Measurements from ENCODE around the gene PTPRN2. TPM values are rescaled to one million over a fixed set of nuclear protein-coding genes. Genes with fewer than 3 reads are reported as not detected.

The PTPRN2 gene
- total and polyA plus RNA-seq, 2 of the 13 experiments (the other 11 are each of a cell fraction or from before 2014, with no cell fraction given), result 2.5 to 24.2 TPM

- Histone ChIP-seq H3K36me3 (replicated peaks in 1 of 2; ENCODE audit: control insufficient read depth in 1 of 2, insufficient read depth in 2 of 2, low read length in 2 of 2) (no peaks in the 10 kb centered on the region), H3K4me3 (replicated peaks in 1 of 3; ENCODE audit: insufficient read depth in 1 of 3, low read depth in 2 of 3, low read length in 3 of 3) (no peak overlapping the region), H3K4me2 (ENCODE audit: low read depth, low read length) (no peak overlapping the region), H3K27me3 (ENCODE audit: control insufficient read depth in 1 of 2, insufficient read depth in 2 of 2, low read length in 2 of 2) (no peaks in the 10 kb centered on the region), H3K9ac (ENCODE audit: insufficient read depth, low read depth, low read length) (no peak overlapping the region), H2AFZ (ENCODE audit: low read length) (no peak overlapping the region), H3K4me1 (ENCODE audit: insufficient read depth, low read length) (no peaks in the 10 kb centered on the region), H3K79me2 (ENCODE audit: insufficient read depth, low read length) (no peaks in the 10 kb centered on the region), H3K9me3 (ENCODE audit: low read length) (no peaks in the 10 kb centered on the region), H4K20me1 (ENCODE audit: insufficient read depth, low read length) (0 out of 2 replicates have a peak, but pooled peaks cover 3% of the 10 kb centered on the region), H3K27ac (ENCODE audit: extremely low read length, insufficient read depth, low read length) (no peak overlapping the region)
- in situ Hi-C loops (cut with HindIII; ENCODE audit: extremely low pct_ligation_motif_present, low pct_unique_long_range_greater_than_20kb) (no loop called here), intact Hi-C loops (cut with micrococcal nuclease; ENCODE audit: unreplicated experiment) (no loop called here)
- TF ChIP-seq ZMYM4 (CRISPR knock-in tag; IDR thresholded peaks at IDR 0.05) (no peak), ZNF484 (CRISPR knock-in tag; IDR thresholded peaks at IDR 0.05; ENCODE audit: borderline replicate concordance, low read depth) (no peak), ZNF335 (CRISPR knock-in tag; IDR thresholded peaks at IDR 0.05) (no peak), ZNF138 (CRISPR knock-in tag; IDR thresholded peaks at IDR 0.05; ENCODE audit: low read depth) (no peak), KLF9 (CRISPR knock-in tag; IDR thresholded peaks at IDR 0.05; ENCODE audit: low read depth) (no peak), SRY (CRISPR knock-in tag; IDR thresholded peaks at IDR 0.05) (no peak), CREB1 (IDR thresholded peaks at IDR 0.05) (no peak), CREB1 (CRISPR knock-in tag; IDR thresholded peaks at IDR 0.05) (no peak), ETS1 (CRISPR knock-in tag; IDR thresholded peaks at IDR 0.05) (no peak), AKAP8 (CRISPR knock-in tag; IDR thresholded peaks at IDR 0.05) (no peak), ZNF784 (CRISPR knock-in tag; IDR thresholded peaks at IDR 0.05; ENCODE audit: borderline replicate concordance) (no peak)
- ChIA-PET POLR2A (no interaction called here), CTCF (ENCODE audit: low intra/inter-chr PET ratio, low total read pairs) (no interaction called here)
- DNase-seq (ENCODE audit: low spot score) (no peak), ATAC-seq (no peak), FAIRE-seq (no peak)
- no TSS peak for BruUV-seq (replicated peaks)
- WGBS (ENCODE audit: low lambda C conversion rate), result 66% methylated on average over 8 of the region's 8 CpGs
Observed at GRCh38 chr7:158096582-158096981, 491.0 kb downstream of the PTPRN2 start.
